HepG2 (cell line): ENCODE data around the gene ITPR1.

ENCODE experiments used
- CTCF ChIP-seq: sonication (generic); formaldehyde crosslinking; IDR thresholded peaks from 2 replicates; pipeline ENCODE4 v1.5.0; 2020; ENCODE audit warnings: mild to moderate bottlenecking, missing genetic modification reagents, moderate library complexity
- NR2C2 ChIP-seq: sonication (generic); formaldehyde crosslinking; IDR thresholded peaks from 2 replicates; pipeline ENCODE4 v1.4.0; 2020; ENCODE audit warnings: missing genetic modification reagents, mild to moderate bottlenecking, moderate library complexity, borderline replicate concordance
- SP140L ChIP-seq: sonication (generic); formaldehyde crosslinking; IDR thresholded peaks from 2 replicates; pipeline ENCODE4 v1.4.0; 2020; ENCODE audit warnings: missing genetic modification reagents, borderline replicate concordance
- ZNF234 ChIP-seq: sonication (generic); formaldehyde crosslinking; conservative IDR thresholded peaks from 2 replicates; pipeline ENCODE4 v1.5.1; 2020; ENCODE audit warnings: mild to moderate bottlenecking, missing genetic modification reagents
- ZNF552 ChIP-seq: sonication (generic); formaldehyde crosslinking; IDR thresholded peaks from 2 replicates; pipeline ENCODE4 v1.9.0; 2022; ENCODE audit warnings: missing genetic modification reagents, mild to moderate bottlenecking, borderline replicate concordance

DNA sequence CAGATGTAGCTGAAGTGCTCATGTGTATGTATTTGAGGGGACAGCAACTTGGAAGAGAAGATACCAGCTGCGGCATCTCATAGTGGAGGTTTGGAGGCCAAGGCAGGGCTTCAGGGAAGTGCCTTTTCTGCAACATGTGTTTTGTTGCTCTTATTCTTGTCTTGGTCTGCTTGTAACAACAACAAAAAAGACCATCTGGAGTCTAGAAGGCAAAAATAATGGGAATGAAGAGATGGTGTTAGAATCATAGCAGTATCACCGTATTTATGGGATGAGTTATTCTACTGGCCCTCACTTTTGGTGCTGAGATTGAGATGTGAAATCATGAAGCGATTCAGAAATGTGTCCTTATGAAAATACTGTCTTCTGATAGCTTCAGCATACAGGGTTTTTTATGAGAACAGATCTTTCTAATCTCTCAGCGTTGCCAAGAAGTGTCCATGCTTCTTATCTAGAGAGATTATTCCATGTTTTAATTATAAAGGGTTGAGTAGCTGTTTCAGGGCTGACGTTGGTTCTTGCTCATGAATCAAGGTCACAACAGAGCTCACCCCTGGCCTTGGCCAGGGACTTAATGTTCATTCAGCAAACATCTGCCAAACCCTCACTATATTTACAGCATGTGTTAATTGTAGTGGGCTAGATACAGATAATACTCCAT, 58.0 kb downstream of the ITPR1 start:
- TF ChIP-seq ZNF552 (CRISPR knock-in tag) (no peak), SP140L (no peak), NR2C2 (CRISPR knock-in tag) (no peak), ZNF234 (CRISPR knock-in tag) (no peak), CTCF (no peak)
